GM04503 (cell line): ENCODE measurements around the gene ENOX1.

ENCODE experiments used
- DNase-seq: peaks from one replicate; pipeline ENCODE4 v3.0.0-alpha.2; 2012; ENCODE audit warnings: low read depth

The ENOX1 gene

GRCh38 chr13:43785650-43786471 lies 911 bp downstream of the ENOX1 start:
- DNase-seq: no peak

- DNase-seq: no peak
Observed at GRCh38 chr13:43785261-43785649, 1.5 kb downstream of the ENOX1 start.

- no peak for DNase-seq
Observed at GRCh38 chr13:43784496-43784895, 2.3 kb downstream of the ENOX1 start.

DNA sequence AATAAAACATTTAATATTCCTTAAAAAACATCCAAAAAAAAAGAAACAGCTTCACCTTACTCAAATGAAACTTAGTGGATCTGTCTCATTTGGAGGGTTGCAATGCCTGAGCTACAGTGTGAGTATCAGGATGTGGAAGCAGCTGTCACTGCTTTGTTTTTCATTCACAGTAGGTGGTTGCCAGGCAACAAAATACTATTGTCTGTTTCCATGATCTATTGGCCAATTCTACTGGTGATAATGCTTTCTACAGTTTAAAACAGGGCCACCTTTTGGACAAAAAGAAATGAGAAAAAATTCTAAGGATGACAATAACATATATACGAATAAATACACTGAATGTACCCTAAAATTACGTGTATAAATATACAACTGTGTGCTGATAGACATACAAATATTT lies 3.0 kb downstream of the ENOX1 start:
- no peak for DNase-seq

DNA sequence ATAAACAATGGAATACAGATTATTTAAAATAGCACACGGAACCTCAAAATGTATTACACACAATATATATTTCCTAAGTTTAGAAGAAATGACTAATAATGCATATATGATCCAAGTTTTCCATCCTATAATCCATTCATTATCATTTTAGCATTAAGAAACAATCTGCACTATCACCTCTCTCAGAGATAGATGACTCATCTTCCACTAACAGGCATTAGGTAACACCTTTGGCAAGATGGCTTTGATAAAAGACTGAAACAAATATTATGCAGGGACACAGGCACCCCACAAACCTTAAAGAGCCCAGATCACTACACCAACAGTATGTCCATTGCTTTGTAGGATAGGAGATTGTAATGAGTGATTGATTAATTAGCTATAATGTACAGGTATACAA lies 4.1 kb downstream of the ENOX1 start:
- DNase-seq: no peak

GRCh38 chr13:43780666-43781065 lies 6.1 kb downstream of the ENOX1 start:
- no peak for DNase-seq

- no peak for DNase-seq
Observed at GRCh38 chr13:43776501-43777079, 10.2 kb downstream of the ENOX1 start.

GRCh38 chr13:43776006-43776405 lies 10.8 kb downstream of the ENOX1 start:
- no peak for DNase-seq

GRCh38 chr13:43773602-43774001 lies 13.2 kb downstream of the ENOX1 start:
- DNase-seq: no peak

DNA sequence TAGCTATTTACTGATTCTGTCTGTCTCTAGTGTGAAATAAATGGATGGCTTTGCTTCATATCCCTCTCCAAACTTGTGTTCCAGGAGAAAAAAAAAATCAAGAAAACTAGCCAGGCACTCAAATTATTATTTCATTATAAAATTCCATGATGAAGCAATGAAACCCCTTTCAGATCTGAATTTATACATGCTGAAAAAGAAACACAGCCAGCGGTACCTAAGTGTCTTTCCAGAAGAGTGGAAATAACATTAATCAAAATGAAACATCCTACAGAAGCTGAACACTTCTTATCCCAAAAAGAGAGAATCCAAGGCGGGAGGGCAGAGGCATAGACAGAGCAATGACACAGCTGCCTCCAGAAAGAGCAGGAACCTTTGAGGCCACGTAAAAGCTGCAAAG lies 15.9 kb downstream of the ENOX1 start:
- DNase-seq: no peak

DNA sequence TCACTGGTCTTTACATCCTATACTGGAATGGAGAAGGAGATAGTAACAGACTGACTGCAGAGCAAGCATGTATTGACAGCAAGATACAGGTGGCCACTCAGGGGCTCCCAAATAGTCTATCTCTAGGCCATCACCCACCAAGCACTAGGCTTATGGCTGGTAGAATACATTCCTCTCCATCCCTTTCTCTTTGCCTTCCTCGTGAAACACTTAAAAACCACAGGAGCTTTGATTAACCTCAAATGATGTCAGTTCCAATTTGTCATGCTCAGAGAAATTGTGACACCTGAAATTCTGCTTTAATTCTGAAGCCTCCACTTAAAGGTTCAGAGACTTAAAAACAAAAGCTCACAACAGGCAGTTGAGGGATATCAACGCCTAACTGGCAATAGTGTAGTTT lies 17.2 kb downstream of the ENOX1 start:
- no peak for DNase-seq

DNA sequence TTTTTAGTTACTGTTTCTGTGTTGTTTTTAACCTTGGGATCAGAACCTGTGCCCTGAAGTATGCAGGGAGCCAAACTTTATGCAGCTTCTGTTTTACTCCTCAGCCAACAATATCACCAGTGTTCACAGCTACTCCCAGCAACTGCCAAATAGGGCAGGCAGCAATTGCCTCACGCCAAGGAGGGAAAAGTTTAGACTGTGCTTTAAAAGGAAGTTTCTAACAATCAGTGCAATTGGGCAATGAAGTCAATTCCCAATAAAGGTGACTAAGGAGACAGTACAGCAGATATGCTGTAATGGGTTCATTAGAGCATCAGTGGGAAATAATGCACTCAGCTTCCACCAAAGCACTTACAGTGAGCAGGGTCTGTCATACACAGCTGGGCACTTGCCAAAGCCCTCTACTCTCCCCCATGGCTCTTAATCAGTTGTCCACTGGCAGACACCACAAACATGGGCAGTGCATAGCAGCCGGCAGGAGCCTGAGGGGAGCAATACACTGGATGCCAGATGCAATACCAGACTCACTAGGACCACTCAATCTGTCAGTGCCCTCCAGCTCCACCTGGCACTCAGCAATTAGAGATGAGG lies 19.3 kb downstream of the ENOX1 start:
- no peak for DNase-seq

GRCh38 chr13:43766725-43767124 lies 20.0 kb downstream of the ENOX1 start:
- DNase-seq: no peak

- DNase-seq: no peak
Observed at GRCh38 chr13:43764349-43764748, 22.4 kb downstream of the ENOX1 start.

DNA sequence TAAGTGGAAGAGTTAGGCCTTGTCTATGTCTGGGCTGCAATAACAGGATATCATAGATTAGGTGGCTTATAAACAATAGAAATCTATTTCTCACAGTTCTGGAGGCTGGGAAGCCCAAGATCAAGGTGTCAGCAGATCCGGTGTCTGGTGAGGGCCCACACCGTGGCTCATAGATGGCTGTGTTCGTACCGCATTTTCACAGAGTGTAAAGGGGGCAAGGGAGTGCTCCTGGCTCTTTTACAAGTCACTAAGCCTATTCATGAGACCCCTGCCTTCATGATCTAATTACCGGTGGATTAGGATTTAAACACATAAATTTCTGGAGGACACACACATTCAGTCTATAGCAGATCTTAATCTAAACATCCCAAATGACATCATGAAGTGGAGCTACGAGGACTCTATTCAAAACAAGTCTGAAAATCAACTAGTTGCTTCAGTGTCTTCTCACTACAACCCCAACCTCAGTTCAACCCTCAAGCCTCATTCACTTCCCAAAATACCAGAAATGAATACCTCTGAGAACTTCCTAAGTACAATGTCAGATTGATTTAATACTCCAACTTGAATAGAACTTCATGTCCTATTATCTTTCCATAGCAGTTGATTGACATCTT lies 23.5 kb downstream of the ENOX1 start:
- DNase-seq: no peak

- no peak for DNase-seq
Observed at GRCh38 chr13:43761616-43762315, 25.0 kb downstream of the ENOX1 start.

DNA sequence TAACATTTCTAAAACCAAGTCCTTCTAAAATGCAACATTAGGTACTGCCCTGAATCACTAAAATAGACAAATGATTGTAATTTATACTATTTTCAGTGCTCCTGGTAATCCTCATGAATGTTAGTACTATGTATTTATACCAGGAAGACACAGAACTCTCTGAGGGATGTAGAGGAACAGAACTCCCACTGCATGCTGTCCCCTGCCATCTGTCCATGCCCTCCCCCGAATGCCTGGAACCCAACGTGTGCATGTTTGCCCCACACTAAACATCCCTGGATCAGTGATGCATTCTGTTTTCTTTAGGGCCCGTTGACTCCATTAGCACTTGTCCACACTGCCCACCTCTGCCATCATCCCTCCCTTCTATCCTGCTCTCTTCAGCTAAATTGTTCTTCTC lies 26.5 kb downstream of the ENOX1 start:
- DNase-seq: no peak

DNA sequence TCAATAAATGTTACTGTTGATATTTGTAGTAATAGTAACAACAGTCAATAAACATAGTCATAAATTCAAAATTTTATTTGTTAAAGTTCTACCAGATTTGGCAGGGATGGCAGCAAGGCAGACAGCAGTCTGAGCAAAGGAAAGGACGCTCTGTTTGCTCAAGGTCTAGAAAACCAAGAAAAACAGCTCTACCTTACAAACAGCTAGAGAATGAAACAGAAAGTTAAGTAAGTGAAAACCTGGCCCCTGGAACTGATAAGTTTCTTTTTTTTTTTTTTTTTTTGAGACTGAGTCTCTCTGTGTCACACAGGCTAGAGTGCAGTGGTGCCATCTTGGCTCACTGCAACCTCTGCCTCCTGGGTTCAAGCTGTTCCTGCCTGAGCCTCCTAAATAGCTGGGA lies 27.9 kb downstream of the ENOX1 start:
- DNase-seq: no peak

- no peak for DNase-seq
Observed at GRCh38 chr13:43757266-43757665, 29.5 kb downstream of the ENOX1 start.

DNA sequence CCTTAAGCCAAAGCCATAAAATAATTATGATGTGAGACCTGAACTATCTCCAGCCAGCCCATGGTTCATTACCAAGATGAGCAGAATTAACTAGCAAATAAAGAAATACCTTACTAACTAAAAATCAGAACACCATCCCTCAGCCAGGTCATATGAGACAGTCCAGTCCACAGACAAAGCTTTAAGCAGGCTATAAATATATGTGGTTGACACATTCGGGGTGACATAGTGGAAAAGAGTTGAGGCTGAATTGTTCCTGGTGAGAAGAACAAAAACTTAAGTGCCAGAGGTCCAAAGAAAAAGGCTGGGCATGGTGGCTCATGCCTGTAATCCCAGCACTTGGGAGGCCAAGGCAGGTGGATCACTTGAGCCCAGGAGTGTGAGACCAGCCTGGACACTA lies 30.9 kb downstream of the ENOX1 start:
- DNase-seq: no peak

GRCh38 chr13:43751624-43752023 lies 35.1 kb downstream of the ENOX1 start:
- no peak for DNase-seq

DNA sequence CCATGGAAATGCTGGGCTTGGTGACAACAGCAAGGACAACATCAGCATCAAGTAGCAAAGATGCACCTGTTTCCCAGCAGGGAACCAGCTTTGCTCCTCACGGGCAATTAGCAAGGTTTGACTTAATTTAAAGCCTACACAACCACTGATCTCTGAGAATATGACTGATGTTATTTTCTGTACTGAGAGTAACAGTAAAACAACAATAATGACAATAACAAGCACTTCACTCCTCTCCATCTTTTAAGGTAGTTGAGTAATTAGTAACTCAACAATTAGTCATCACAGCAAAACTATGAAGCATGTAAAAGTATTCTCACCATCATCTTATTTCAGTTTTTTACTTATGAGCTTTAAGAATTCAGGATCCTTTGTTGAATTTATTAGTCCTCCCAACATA lies 37.3 kb downstream of the ENOX1 start:
- DNase-seq: no peak
